ENCODE data around the gene LAGE3. TPM values are rescaled to one million over a fixed set of nuclear protein-coding genes. Genes with fewer than 3 reads are reported as not detected.
A peak's percentile ranks its signal among the peaks of the same experiment; 100 is the strongest.

Gene LAGE3
- total and polyA plus RNA-seq, 10 of the 15 experiments (the other 5 are each of a cell fraction or from before 2014, with no cell fraction given): 5.3 to 63.7 (median 19.7) TPM

DNA sequence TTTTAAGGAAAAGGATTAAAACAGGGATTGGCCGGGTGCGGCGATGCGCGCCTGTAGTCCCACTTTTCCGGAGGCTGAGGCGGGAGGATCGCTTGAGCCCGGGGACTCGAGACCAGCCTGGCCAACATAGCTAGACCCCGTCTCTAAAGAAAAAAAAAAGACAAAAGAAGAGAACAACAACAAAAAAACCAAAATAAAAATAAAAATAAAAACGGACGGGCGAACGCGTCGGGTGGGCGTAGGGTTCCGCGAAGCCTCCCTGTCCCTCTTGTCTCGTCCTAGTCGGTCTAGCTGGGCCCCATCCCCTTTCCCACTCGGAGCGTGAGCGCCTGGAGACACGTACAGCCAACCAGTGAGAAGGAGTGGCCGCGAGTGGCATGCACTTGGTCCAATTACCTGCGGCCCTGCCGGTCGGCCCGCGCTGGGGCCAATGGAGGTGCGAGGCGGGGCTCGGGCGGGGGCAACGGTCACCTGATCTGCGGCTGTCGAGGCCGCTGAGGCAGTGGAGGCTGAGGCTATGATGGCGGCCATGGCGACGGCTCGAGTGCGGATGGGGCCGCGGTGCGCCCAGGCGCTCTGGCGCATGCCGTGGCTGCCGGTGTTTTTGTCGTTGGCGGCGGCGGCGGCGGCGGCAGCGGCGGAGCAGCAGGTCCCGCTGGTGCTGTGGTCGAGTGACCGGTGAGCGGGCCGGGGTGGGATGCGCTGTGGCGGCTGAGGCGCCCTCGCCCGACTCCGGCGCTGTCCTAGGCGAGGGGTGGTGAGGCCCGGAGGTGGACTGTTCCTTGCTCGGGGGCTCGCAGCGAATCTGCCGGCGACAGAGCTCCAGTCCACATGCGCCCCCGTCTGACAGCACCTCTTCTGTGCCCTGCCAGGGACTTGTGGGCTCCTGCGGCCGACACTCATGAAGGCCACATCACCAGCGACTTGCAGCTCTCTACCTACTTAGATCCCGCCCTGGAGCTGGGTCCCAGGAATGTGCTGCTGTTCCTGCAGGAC is 50.6 kb downstream of the LAGE3 start, which contains the start of gene ATP6AP1 (continued):
- TF ChIP-seq, protein P1, sequence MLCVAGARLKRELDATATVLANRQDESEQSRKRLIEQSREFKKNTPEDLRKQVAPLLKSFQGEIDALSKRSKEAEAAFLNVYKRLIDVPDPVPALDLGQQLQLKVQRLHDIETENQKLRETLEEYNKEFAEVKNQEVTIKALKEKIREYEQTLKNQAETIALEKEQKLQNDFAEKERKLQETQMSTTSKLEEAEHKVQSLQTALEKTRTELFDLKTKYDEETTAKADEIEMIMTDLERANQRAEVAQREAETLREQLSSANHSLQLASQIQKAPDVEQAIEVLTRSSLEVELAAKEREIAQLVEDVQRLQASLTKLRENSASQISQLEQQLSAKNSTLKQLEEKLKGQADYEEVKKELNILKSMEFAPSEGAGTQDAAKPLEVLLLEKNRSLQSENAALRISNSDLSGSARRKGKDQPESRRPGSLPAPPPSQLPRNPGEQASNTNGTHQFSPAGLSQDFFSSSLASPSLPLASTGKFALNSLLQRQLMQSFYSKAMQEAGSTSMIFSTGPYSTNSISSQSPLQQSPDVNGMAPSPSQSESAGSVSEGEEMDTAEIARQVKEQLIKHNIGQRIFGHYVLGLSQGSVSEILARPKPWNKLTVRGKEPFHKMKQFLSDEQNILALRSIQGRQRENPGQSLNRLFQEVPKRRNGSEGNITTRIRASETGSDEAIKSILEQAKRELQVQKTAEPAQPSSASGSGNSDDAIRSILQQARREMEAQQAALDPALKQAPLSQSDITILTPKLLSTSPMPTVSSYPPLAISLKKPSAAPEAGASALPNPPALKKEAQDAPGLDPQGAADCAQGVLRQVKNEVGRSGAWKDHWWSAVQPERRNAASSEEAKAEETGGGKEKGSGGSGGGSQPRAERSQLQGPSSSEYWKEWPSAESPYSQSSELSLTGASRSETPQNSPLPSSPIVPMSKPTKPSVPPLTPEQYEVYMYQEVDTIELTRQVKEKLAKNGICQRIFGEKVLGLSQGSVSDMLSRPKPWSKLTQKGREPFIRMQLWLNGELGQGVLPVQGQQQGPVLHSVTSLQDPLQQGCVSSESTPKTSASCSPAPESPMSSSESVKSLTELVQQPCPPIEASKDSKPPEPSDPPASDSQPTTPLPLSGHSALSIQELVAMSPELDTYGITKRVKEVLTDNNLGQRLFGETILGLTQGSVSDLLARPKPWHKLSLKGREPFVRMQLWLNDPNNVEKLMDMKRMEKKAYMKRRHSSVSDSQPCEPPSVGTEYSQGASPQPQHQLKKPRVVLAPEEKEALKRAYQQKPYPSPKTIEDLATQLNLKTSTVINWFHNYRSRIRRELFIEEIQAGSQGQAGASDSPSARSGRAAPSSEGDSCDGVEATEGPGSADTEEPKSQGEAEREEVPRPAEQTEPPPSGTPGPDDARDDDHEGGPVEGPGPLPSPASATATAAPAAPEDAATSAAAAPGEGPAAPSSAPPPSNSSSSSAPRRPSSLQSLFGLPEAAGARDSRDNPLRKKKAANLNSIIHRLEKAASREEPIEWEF (IDR thresholded peaks at IDR 0.05; ENCODE audit: insufficient replicate concordance, low read depth, low read length): no peak
- TF ChIP-seq RELA (IDR thresholded peaks at IDR 0.05; ENCODE audit: borderline replicate concordance, partially characterized antibody) (no peak), EP300 (IDR thresholded peaks at IDR 0.05; ENCODE audit: borderline replicate concordance in 1 of 2, control insufficient read depth in 1 of 2, low read depth in 2 of 2, low read length in 2 of 2) (no peak), CEBPB (IDR thresholded peaks at IDR 0.05; ENCODE audit: borderline replicate concordance in 1 of 2, low read depth in 2 of 2, low read length in 2 of 2) (no peak), SKIL (IDR thresholded peaks at IDR 0.05; ENCODE audit: low read depth, poor library complexity, severe bottlenecking) (no peak), BMI1 (IDR thresholded peaks at IDR 0.05; ENCODE audit: borderline replicate concordance) (no peak), ZNF24 (IDR thresholded peaks at IDR 0.05) (no peak), RFX5 (IDR thresholded peaks at IDR 0.05; ENCODE audit: low read depth, low read length) (peak; percentile 66; the same call in 1 of the 2 replicates), KAT2A (conservative IDR thresholded peaks at IDR 0.05; ENCODE audit: control insufficient read depth, low read depth, low read length) (no peak), STAT3 (IDR thresholded peaks at IDR 0.05; ENCODE audit: low read depth, low read length) (no peak), ZNF274 (IDR thresholded peaks at IDR 0.05; ENCODE audit: insufficient read depth, insufficient read length) (no peak), MEF2B (IDR thresholded peaks at IDR 0.05; ENCODE audit: partially characterized antibody, poor library complexity, severe bottlenecking) (no peak), RAD51 (IDR thresholded peaks at IDR 0.05) (peak; percentile 55; the same call in 1 of the 2 replicates), BRCA1 (IDR thresholded peaks at IDR 0.05; ENCODE audit: low read depth, low read length) (no peak), POLR2AphosphoS5 (IDR thresholded peaks at IDR 0.05; ENCODE audit: low read length) (peak; percentile 35; the same call in 1 of the 2 replicates), RB1 (IDR thresholded peaks at IDR 0.05; ENCODE audit: borderline replicate concordance) (no peak)
- TF ChIP-seq, protein P2, sequence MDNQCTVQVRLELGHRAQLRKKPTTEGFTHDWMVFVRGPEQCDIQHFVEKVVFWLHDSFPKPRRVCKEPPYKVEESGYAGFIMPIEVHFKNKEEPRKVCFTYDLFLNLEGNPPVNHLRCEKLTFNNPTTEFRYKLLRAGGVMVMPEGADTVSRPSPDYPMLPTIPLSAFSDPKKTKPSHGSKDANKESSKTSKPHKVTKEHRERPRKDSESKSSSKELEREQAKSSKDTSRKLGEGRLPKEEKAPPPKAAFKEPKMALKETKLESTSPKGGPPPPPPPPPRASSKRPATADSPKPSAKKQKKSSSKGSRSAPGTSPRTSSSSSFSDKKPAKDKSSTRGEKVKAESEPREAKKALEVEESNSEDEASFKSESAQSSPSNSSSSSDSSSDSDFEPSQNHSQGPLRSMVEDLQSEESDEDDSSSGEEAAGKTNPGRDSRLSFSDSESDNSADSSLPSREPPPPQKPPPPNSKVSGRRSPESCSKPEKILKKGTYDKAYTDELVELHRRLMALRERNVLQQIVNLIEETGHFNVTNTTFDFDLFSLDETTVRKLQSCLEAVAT (IDR thresholded peaks at IDR 0.05): peak; percentile 91
- TF ChIP-seq, protein P3, sequence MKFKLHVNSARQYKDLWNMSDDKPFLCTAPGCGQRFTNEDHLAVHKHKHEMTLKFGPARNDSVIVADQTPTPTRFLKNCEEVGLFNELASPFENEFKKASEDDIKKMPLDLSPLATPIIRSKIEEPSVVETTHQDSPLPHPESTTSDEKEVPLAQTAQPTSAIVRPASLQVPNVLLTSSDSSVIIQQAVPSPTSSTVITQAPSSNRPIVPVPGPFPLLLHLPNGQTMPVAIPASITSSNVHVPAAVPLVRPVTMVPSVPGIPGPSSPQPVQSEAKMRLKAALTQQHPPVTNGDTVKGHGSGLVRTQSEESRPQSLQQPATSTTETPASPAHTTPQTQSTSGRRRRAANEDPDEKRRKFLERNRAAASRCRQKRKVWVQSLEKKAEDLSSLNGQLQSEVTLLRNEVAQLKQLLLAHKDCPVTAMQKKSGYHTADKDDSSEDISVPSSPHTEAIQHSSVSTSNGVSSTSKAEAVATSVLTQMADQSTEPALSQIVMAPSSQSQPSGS (IDR thresholded peaks at IDR 0.05; ENCODE audit: low read length): no peak

Measured in GM12878 (cell line).